ENCODE measurements around the gene PTPRM.
"Not testable (repeated sequence)": the region's sequence is repeated elsewhere in the genome, so short reads cannot be mapped to it uniquely, and the experiment has no call there.

Gene PTPRM

GRCh38 chr18:7950380-7951136 is 383.4 kb downstream of the PTPRM start:
- DNase-seq (ENCODE audit: low read depth), result no peak

GRCh38 chr18:7953095-7953958 is 386.2 kb downstream of the PTPRM start:
- no peak for DNase-seq (ENCODE audit: low read depth)

- DNase-seq (ENCODE audit: low read depth), result no peak
Observed at GRCh38 chr18:7954238-7954637, 387.1 kb downstream of the PTPRM start.

- no peak for DNase-seq (ENCODE audit: low read depth)
Observed at GRCh38 chr18:7955175-7955574, 388.1 kb downstream of the PTPRM start.

GRCh38 chr18:7957297-7957696 is 390.2 kb downstream of the PTPRM start:
- DNase-seq (ENCODE audit: low read depth), result no peak

DNA sequence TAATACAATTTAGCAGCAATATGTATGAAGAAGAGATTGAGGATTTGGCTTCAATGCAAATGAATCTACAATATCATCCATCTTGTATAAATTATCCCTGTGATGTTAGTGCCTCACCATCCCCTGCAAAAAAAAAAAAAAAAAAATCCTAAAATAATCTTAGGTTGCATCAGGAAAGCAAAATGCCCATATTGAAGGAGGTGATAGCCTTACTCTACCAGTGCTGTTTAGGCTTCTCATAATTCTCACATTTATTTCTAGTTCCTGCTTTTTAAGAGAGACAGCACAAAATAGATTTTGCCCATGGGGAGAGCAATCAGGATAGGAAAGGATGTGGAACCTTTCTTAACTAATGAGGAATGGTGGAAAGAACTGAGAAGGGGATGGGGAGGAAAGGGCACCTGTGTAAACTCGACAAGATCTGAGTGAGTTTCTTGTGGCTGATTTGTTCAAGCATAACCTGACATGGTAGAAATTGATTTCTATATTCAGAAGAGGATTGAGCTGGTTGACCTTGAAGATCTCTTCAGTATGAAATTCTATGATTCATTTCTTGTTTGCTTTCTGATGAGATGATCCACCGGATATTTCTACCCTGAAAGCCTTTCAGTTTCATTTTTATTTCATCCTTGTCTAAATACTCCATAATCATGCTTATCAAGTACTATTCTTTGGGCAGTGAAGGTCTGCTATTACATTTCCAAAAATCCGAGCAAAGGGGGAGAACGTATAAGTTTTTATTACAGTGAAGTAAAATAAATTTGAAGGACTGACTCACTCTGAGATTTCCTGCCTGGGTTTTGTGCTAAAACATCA is 391.2 kb downstream of the PTPRM start:
- DNase-seq (ENCODE audit: low read depth), result no peak

- no peak for DNase-seq (ENCODE audit: low read depth)
Observed at GRCh38 chr18:7958897-7959146, 391.7 kb downstream of the PTPRM start.

GRCh38 chr18:7966682-7967081 is 399.6 kb downstream of the PTPRM start:
- DNase-seq (ENCODE audit: low read depth), result not testable (repeated sequence)

- DNase-seq (ENCODE audit: low read depth), result no peak
Observed at GRCh38 chr18:7974200-7974874, 407.2 kb downstream of the PTPRM start.

DNA sequence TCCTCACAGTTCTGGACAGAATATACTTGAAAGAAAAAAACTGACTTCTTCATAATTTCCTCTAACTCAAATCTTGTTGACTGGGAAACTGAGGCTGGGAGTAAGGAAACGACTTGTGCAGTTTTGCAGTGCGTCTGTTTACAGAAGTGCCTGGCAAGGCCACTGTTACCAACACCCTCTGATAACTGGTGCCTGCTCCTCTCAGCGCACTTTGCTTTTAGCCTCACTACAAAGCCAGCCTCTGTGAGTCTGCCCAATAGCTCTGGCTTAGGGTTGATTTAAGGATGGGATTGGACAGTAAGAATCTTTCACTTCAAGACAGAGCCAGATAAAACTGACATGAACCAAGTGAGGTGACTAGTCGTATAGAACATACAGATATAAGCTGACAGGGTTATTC is 410.8 kb downstream of the PTPRM start:
- DNase-seq (ENCODE audit: low read depth), result no peak

DNA sequence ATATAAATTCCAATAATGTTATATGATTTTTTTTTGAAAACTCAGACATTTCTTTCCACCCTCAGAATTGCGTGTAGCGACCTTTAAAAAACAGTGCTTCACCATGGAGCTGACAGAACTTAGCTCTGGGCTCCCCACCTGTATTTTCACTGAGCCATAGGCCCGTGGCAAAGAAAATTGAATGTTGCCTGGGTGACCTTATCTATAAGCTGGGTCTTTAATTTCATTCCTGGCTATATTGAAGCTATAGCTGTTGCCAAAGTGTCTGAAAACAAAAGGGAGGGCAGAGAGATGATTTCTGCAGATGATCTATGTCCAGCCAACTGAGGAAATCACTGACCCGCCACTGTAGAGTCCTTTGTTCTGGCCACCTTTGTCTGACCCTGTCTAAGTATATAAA is 411.7 kb downstream of the PTPRM start:
- DNase-seq (ENCODE audit: low read depth), result no peak

DNA sequence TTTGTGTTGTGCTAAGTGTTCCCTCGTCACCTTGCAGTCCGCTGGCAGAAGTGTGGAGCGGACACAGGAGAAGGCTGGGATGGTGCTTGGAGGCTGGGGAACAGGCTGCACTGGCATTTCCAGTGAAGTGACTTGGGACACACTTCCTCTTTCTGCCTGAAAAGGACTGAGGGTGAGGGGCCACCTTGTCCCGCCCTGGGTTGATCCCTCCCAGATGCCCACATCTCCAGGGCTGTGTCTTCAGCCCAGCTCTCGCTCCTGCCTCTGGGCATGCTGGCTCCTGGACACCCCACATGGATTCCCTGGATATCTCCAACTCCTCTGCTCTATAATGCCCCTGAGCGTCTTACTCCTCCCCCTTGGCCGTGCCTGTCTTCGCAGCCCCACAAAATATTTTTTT is 412.6 kb downstream of the PTPRM start:
- no peak for DNase-seq (ENCODE audit: low read depth)

GRCh38 chr18:7980136-7980535 is 413.0 kb downstream of the PTPRM start:
- DNase-seq (ENCODE audit: low read depth), result no peak

DNA sequence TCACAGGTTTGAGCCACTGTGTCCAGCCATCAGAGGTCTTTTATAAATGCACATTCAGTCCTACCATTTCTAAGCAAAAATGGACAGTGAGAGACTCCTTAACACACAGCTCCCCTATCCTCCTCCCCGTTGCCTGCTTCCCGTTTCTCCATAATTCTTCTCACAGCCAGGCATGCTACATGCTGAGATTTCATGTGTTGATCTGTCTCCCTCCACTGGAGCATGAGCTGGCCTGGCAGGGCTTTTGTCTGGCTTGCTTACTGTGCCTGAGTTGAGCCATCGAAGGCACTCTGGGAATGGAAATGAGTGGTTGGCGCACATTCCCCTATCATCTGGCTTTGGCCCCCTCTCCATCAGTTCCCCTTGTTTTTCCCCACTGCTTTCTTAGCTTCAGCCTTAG is 413.5 kb downstream of the PTPRM start:
- no peak for DNase-seq (ENCODE audit: low read depth)

DNA sequence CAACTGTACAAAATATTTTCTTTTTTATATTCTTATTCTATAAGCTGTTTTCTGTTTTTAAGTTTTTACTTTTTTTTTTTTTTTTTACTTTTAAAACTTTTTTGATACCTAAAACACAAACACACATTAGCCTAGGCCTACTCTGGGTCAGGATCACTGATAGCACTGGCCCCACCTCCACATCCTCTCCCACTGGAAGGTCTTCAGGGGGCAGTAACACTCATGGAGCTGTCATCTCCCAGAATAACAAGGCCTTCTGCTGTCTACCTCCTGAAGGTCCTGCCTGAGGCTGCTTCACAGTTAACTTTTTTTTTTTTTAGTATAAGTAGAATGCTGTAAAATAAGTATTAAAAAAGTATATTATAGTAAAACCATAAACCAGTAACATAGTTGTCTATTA is 415.1 kb downstream of the PTPRM start:
- no peak for DNase-seq (ENCODE audit: low read depth)

DNA sequence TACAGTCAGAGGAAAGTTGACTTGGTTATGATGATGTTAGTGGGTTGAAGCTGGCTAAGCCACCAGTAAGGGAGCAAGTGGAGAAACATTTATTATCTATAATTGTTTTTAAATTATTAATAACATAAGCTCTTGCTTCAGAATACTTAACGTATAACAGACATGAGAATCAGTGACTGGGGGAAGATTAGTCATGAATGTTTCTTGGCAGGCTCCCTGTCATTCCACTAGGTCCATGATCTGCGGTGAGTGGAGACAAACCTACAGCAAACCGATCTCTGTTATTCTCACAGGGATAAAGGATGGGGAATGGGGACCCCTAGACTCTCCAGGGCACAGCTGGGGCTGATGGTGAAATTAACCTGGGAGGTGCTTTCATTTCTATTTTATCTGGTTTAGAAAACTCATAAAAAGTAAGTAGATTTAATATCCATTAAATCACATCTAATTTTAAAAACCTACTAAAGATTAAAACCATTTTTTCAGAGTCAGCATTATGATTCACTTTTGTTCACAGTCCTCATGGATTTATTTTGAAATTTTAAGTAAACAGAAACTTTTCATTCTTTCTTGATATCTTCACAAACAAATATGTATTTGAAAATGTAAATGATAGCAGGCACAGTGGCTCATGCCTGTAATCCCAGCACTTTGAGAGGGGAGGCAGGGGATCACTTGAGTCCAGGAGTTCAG is 420.3 kb downstream of the PTPRM start:
- DNase-seq (ENCODE audit: low read depth), result no peak

DNA sequence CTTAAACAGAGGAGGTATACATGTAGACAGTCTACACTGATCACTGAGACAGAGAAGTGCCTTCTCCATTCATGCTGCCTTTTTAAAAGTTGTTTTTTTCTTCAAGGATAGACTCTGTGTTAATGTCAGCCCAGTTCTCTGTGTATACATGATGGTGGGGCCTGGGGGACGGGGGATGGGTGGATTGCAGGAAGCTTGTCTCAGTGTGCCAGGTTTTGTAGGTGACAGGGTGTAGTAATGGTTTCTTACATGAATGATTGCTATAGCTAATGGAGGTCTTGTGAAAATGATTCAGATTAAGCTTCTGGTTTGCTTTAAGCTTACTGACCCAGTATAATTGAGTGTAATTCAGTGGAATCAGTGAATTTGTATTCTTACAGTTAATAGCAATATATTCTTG is 423.6 kb downstream of the PTPRM start:
- DNase-seq (ENCODE audit: low read depth), result no peak

- DNase-seq (ENCODE audit: low read depth), result no peak
Observed at GRCh38 chr18:8001711-8002301, 434.7 kb downstream of the PTPRM start.

- no peak for DNase-seq (ENCODE audit: low read depth)
Observed at GRCh38 chr18:8003878-8004675, 437.0 kb downstream of the PTPRM start.

DNA sequence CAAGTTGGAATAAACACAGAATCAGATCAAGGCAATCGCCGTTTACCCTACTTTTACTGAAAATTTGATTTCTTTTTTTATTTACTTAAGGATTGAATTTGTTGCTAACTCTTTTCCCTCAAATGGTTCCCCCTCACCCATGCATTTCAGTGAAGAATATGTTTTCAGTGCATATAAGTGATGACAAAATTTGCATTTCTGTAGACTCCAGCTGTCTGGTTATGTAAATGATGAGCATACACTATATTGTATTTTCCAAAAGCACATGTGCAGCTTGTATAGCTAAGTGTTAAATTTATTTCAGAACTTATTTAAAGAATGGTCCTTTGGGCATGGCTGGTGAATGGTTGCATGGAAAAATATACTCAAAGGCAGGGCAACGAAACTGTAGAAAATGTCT is 437.7 kb downstream of the PTPRM start:
- DNase-seq (ENCODE audit: low read depth), result no peak

All from stimulated activated CD4-positive, alpha-beta T cell treated with anti-CD3 and anti-CD28 coated beads, Interleukin-2, amount 100 ng/mL, for 4 hours (primary cell).